Endothelial cell of umbilical vein (primary cell): Measurements from ENCODE around the gene CTTNBP2.

Experiments used
- CTCF ChIP-seq, 2 donors: IDR thresholded peaks; 1 replicate in 1 of 2; 2 replicates in 1 of 2; pipeline ENCODE4 v1.5.1; 2011; ENCODE audit warnings: low read length in 2 of 2, mild to moderate bottlenecking in 2 of 2, moderate library complexity in 2 of 2, control low read depth in 1 of 2, inconsistent platforms in 1 of 2, low read depth in 1 of 2; ENCODE audit not compliant: insufficient read depth in 1 of 2; ENCODE audit errors: extremely low read depth in 1 of 2
- MAX ChIP-seq: IDR thresholded peaks from 2 replicates; pipeline ENCODE4 v1.6.1; 2011; ENCODE audit not compliant: insufficient read depth, insufficient read length

- no peak for TF ChIP-seq MAX
- TF ChIP-seq CTCF (IDR thresholded peaks at IDR 0.05; ENCODE audit: extremely low read depth in 1 of 2, insufficient read depth in 1 of 2, low read depth in 1 of 2, low read length in 2 of 2): no peak
Observed at GRCh38 chr7:117807676-117808075, 65.6 kb downstream of the CTTNBP2 start.
